Activated CD8-positive, alpha-beta T cell treated with anti-CD3 and anti-CD28 coated beads, Interleukin-2, amount 10 ng/mL, durations not matched to agents 7 days and 5 days (primary cell): ENCODE measurements around the gene KCNAB2. TPM values are rescaled to one million over a fixed set of nuclear protein-coding genes. Genes with fewer than 3 reads are reported as not detected.

Experiments used
- ATAC-seq: fragments of 150-1000 bp; cut with Tn5 transposase; one replicate; pipeline ENCODE4 v1.10.0; 2021; ENCODE audit warnings: moderate library complexity
- CTCF ChIA-PET: fragments of 350-600 bp; sonication (Branson Sonifier 250); formaldehyde crosslinking; loops from one replicate; lab custom pipeline; 2021; ENCODE audit warnings: antibody characterized with exemption; lab: Charles Lee
- POLR2A ChIA-PET: fragments of 350-600 bp; sonication (Branson Sonifier 250); formaldehyde crosslinking; loops from one replicate; lab custom pipeline; 2021; ENCODE audit warnings: antibody characterized with exemption; lab: Charles Lee
- DNase-seq: peaks from one replicate; pipeline ENCODE4 v3.0.0-alpha.2; 2020
- H3K27ac Mint-ChIP-seq: one replicate; pipeline ENCODE4 v1.8.0; 2021; ENCODE audit warnings: mild to moderate bottlenecking, mixed read lengths
- H3K27me3 Mint-ChIP-seq: one replicate; pipeline ENCODE4 v1.8.0; 2021; ENCODE audit warnings: low read depth, mixed read lengths
- H3K36me3 Mint-ChIP-seq: one replicate; pipeline ENCODE4 v1.8.0; 2021; ENCODE audit warnings: low read depth, mixed read lengths
- H3K4me1 Mint-ChIP-seq: one replicate; pipeline ENCODE4 v1.8.0; 2021; ENCODE audit warnings: low read depth, mixed read lengths
- H3K4me3 Mint-ChIP-seq: one replicate; pipeline ENCODE4 v1.8.0; 2021; ENCODE audit warnings: mild to moderate bottlenecking, mixed read lengths
- H3K9me3 Mint-ChIP-seq: one replicate; pipeline ENCODE4 v1.8.0; 2022; ENCODE audit warnings: mixed read lengths; ENCODE audit not compliant: insufficient read depth
- total RNA-seq, 2 experiments: library from RNA; stranded (reverse); gene quantifications; one replicate each; pipeline ENCODE4 v1.2.3, GENCODE V29; 2021

KCNAB2 gene
- total RNA-seq, 2 experiments from 2014 or later = 343 to 360 TPM

DNA sequence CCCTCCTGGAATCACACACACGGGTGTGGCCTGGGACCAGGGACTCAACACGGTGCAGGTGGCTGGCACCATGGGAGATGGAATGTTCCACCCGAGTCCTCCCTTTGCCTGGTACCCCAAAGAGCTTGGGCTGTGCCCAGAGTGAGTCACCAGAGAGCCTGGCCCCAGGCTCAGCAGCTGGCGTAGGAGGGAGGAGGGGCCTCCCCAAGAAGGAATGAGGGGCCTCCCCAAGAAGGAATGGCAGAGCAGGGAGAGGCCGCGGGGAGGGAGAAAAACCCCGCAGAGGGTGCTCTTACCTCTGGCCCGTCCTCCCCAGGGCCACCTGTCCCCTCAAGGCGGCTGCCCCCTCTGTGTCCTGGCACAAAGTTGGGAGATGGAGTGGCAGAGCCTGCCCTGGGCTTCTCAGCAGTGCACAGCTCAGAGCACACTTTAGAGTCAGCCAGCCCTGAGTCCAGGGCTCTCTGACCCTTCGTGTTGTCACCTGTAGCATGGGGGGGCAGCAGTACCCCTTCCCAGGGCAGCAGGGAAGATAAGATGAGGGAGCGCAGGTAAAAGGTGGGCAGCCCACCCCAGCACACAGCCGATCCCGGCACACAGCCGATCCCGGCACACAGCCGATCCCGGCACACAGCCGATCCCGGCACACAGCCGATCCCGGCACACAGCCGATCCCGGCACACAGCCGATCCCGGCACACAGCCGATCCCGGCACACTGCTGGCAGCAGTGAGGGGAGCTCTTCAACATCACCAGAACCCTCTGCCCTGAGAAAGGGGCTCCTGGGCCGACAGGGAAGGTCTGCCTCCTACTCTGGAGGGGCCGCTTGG is 20.2 kb upstream of the KCNAB2 start:
- CTCF ChIA-PET = interaction anchor here (1.2 to 3.7 kb wide), 2 partner anchors 32 to 34 kb away, joined by 3 to 21 read pairs; partner anchors contain the start of gene NPHP4
- H3K27me3 Mint-ChIP-seq = no peaks in the 10 kb centered on the region
- no peaks in the 10 kb centered on the region for H3K9me3 Mint-ChIP-seq
- H3K4me1 Mint-ChIP-seq = peaks cover 43% of the 10 kb centered on the region
- H3K36me3 Mint-ChIP-seq = peaks cover 49% of the 10 kb centered on the region
- H3K27ac Mint-ChIP-seq = peak overlapping the region; percentile 99
- H3K4me3 Mint-ChIP-seq = peak overlapping the region; percentile 94
- POLR2A ChIA-PET = interaction anchor here (0.7 to 7.0 kb wide), 9 partner anchors 9 to 369 kb away, joined by 3 to 105 read pairs (median 4); partner anchors contain the start of genes ICMT and NPHP4
- no peak for ATAC-seq
- no peak for DNase-seq

DNA sequence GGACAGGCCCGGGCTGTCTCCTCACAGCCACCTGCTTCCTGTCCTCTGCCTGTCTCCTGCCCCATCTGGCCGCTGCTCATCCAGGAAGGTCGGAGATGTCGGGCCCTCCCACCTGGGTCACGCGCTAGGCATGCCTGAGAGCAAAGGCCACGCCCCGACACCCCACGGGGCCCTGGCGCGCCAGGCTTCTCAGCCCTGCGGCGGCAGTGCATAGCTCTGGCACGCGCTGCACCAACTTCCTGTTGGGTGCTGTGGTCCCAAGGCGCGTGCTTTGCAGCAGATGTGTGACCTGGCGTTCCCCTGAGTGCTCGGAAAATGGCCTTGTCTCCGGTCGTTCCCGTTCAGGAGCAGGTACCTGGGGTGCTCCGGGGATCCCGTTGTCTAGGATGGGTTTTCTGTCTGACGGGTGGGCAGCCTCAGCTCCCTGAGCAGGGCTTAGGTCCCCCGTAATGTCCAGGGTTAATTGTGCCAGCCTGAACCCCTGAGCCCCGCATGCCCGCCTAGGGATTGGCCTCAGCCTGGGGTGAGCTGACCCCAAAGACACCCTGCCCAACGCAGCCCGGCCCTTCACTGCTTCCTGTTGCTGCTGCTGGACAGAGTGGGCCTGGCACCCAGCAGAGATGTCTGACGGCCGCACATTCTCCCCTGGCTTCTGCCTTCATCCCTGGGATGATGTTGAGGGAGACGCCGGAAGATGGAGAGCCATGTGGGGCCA is 19.4 kb upstream of the KCNAB2 start:
- peak overlapping the region; percentile 94 for H3K4me3 Mint-ChIP-seq
- ChIA-PET POLR2A (interaction anchor here (0.7 to 7.0 kb wide), 8 partner anchors 9 to 368 kb away, joined by 3 to 105 read pairs (median 4); partner anchors contain the start of genes ICMT and NPHP4), CTCF (interaction anchor here (1.2 to 3.7 kb wide), 2 partner anchors 33 to 35 kb away, joined by 3 to 21 read pairs; partner anchors contain the start of gene NPHP4)
- H3K27ac Mint-ChIP-seq = peak overlapping the region; percentile 99
- peaks cover 56% of the 10 kb centered on the region for H3K36me3 Mint-ChIP-seq
- peak; percentile 96 for DNase-seq
- no peaks in the 10 kb centered on the region for H3K27me3 Mint-ChIP-seq
- H3K4me1 Mint-ChIP-seq = peaks cover 51% of the 10 kb centered on the region
- no peaks in the 10 kb centered on the region for H3K9me3 Mint-ChIP-seq
- peak; percentile 84 for ATAC-seq

DNA sequence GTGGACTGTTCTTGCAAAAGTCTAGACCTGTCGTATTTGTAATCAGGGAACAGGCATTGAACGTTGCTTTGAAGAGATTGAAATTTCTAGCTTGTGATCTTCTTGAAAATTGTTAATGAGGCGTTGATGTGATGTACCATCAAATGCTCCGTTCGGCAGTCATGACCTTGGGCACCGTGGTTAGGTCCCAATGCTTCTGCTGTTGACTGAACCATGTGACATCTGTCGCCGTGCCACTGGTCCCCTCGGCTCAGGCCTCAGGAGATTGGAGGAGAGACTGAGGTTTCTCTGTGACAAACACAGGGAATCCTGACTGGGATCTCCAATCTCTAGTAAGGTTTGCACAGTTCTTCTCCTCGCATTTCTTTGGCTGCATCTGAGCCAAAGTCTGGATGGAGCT is 18.1 kb upstream of the KCNAB2 start:
- peak; percentile 16 for ATAC-seq
- CTCF ChIA-PET = interaction anchor here (3.7 kb wide), 1 partner anchor 34 kb away, joined by 21 read pairs; the partner anchor contains the start of gene NPHP4

DNA sequence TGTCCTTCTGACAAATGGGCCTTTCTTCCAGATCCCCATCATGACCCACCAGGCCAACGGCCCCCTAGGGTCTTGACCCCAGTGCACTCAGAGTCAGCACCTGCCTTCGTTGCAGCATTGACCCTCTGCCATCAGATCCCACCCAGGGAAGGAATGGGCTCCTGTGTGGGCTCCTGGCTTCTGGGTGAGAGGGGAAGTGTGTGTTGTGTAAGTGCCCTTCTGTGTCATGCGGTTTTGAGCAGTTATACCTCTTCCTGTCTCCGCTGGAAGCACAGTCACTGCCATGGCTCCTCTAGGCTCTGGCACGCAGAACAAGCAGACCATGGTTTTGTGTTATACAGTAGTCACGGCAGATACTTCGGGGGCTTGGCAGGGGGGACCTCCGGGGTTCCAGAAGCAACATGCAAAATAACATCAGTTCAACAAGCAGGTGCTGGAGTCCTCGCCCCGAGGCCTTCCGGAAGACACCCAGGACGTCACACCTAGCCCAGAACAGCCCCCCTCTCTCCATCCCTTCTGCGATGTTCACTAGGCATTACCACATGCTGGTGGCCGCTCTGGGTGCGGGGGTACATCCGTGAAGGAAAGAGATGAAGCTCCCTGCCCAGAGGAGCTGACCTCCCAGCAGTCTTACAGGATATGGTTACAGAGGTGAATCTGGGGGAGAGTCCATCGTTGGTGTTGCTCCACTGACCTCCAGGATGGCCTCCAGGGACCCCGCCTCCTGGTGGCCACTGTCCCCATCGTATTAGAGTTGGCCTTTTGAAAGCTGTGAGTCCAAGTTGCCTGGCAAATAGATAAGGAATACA is 17.4 kb upstream of the KCNAB2 start:
- POLR2A ChIA-PET = interaction anchor here (0.6 to 7.0 kb wide), 8 partner anchors 9 to 843 kb away, joined by 3 to 105 read pairs (median 4); partner anchors contain the start of gene NPHP4
- ATAC-seq (peak; percentile 50), DNase-seq (peak; percentile 87)
- Mint-ChIP-seq H3K9me3 (no peaks in the 10 kb centered on the region), H3K4me1 (peaks cover 68% of the 10 kb centered on the region), H3K27me3 (no peaks in the 10 kb centered on the region), H3K27ac (peak overlapping the region; percentile 99), H3K36me3 (peaks cover 68% of the 10 kb centered on the region), H3K4me3 (peak overlapping the region; percentile 94)
- CTCF ChIA-PET = interaction anchor here (1.4 to 3.7 kb wide), 2 partner anchors 14 to 35 kb away, joined by 4 to 21 read pairs; partner anchors contain the start of gene NPHP4

More for the DNA sequence above, 18.1 kb upstream of the KCNAB2 start:
- H3K27ac Mint-ChIP-seq = peak overlapping the region; percentile 99
- peaks cover 62% of the 10 kb centered on the region for H3K4me1 Mint-ChIP-seq
- no peaks in the 10 kb centered on the region for H3K9me3 Mint-ChIP-seq
- POLR2A ChIA-PET = interaction anchor here (0.7 to 7.0 kb wide), 4 partner anchors 10 to 573 kb away, joined by 3 to 105 read pairs (median 4); partner anchors contain the start of gene NPHP4
- H3K4me3 Mint-ChIP-seq = peak overlapping the region; percentile 94
- H3K27me3 Mint-ChIP-seq = no peaks in the 10 kb centered on the region
- peaks cover 62% of the 10 kb centered on the region for H3K36me3 Mint-ChIP-seq
- DNase-seq = peak; percentile 69

DNA sequence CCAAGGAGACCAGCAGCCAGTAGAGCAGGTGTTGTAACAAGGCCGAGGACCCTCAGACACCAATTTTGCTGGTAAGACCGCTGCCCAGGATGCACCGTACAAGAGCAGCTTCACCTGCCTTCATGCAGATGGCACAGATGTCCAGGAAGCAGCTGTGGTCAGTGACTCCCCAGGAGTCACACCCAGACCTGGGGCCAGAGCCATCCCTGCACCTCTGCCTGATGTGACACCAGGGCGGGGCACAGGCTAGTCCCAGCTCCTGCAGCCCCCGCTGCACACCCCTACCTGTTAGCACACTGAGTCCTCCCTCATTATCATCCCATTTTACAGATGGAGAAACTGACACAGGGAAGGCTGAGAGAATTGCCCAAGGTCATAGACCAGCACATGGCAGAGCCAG is 16.3 kb upstream of the KCNAB2 start:
- Mint-ChIP-seq H3K4me3 (peak overlapping the region; percentile 94), H3K36me3 (peaks cover 70% of the 10 kb centered on the region), H3K9me3 (no peaks in the 10 kb centered on the region), H3K27ac (peak overlapping the region; percentile 99), H3K27me3 (no peaks in the 10 kb centered on the region), H3K4me1 (peaks cover 76% of the 10 kb centered on the region)
- CTCF ChIA-PET = interaction anchor here (0.9 to 1.4 kb wide), 3 partner anchors 13 to 170 kb away, joined by 3 to 6 read pairs (median 4); partner anchors contain the start of gene RPL22
- ATAC-seq (no peak), DNase-seq (no peak)
- POLR2A ChIA-PET = interaction anchor here (7.0 kb wide), 1 partner anchor 34 kb away, joined by 105 read pairs; the partner anchor contains the start of gene NPHP4

DNA sequence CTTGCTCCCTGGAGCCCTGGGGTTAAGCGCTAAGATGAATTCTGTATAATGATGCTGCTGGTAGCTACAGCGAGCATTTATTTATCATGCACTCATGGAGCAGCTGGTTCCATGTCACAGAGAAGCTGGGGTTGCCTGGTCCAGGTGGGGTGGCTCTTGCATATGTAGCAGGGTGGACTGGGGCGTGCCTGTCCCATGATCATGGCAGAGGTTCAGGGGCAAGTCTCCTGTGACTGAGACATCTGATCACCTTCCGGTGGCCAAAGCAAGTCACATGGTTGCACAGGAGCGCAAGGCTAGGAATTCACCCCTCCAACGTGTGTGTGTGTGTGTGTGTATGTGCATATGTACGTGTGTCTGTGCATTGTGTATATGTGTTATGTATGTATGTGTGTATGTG is 15.6 kb upstream of the KCNAB2 start:
- Mint-ChIP-seq H3K27me3 (no peaks in the 10 kb centered on the region), H3K9me3 (no peaks in the 10 kb centered on the region), H3K36me3 (peaks cover 75% of the 10 kb centered on the region), H3K4me1 (peaks cover 77% of the 10 kb centered on the region), H3K4me3 (peak overlapping the region; percentile 94), H3K27ac (peak overlapping the region; percentile 99)
- DNase-seq = no peak
- ChIA-PET CTCF (interaction anchor here (0.9 to 1.2 kb wide), 2 partner anchors 36 to 169 kb away, joined by 3 to 6 read pairs; partner anchors contain the start of gene RPL22), POLR2A (interaction anchor here (7.0 kb wide), 1 partner anchor 34 kb away, joined by 105 read pairs; the partner anchor contains the start of gene NPHP4)
- ATAC-seq = no peak

DNA sequence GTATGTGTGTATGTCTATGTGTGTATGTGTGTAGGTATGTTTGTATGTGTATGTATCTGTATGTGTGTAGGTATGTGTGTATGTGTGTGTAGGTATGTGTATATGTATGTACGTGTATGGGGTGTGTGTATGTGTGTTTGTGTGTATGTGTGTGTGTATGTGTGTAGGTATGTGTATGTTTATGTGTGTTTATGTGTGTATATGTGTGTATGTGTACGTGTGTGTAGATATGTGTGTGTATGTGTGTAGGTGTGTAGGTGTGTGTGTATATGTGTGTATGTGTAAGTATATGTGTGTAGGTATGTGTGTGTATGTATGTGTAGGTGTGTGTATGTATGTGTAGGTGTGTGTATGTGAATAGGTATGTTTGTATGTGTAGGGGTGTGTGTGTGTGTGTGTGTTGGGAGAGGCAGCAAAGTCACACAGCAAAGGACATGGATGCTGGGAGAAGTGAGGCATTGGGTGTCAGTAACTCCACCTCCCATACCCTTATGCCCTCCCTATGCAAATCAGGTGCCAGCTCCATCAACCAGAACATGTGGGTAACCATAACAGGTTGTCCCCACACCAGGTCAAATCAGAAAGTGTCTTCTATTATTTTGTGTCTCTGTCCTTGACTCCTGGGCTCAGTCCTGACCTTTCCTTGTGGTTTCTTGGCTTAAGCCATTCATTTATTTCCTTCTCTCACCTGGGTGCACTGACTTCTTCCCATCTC is 15.0 kb upstream of the KCNAB2 start:
- ChIA-PET POLR2A (interaction anchor here (7.0 kb wide), 1 partner anchor 35 kb away, joined by 105 read pairs; the partner anchor contains the start of gene NPHP4), CTCF (no interaction called here)
- Mint-ChIP-seq H3K36me3 (peaks cover 78% of the 10 kb centered on the region), H3K9me3 (no peaks in the 10 kb centered on the region), H3K27me3 (no peaks in the 10 kb centered on the region), H3K27ac (peak overlapping the region; percentile 99), H3K4me1 (peaks cover 77% of the 10 kb centered on the region), H3K4me3 (peak overlapping the region; percentile 94)
- DNase-seq (no peak), ATAC-seq (no peak)

DNA sequence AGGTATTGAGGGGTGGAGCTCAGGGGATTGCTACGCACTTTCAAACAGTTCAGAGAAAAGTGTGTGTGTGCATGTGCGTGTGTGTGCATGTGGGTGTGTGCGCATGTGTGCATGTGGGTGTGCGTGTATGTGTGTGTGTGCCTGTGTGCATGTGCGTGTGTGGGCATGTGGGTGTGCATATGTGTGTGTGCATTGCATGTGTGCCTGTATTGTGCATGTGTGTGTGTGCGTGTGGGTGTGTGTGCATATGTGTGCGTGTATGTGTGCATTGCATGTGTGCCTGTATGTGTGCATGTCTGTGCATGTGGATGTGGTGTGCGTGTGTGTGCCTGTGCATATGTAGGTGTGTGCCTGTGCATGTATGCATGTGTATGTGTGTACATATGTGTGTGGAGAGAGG is 12.6 kb upstream of the KCNAB2 start:
- ChIA-PET POLR2A (interaction anchor here (0.6 to 1.2 kb wide), 2 partner anchors 35 to 171 kb away, joined by 3 to 4 read pairs; no protein-coding TSS in a partner anchor), CTCF (interaction anchor here (1.7 to 2.1 kb wide), 2 partner anchors 40 to 43 kb away, joined by 3 to 13 read pairs; partner anchors contain the start of gene NPHP4)
- no peak for DNase-seq
- H3K36me3 Mint-ChIP-seq = peaks cover 74% of the 10 kb centered on the region
- no peaks in the 10 kb centered on the region for H3K9me3 Mint-ChIP-seq
- H3K4me1 Mint-ChIP-seq = peaks cover 91% of the 10 kb centered on the region
- ATAC-seq = no peak
- peak overlapping the region; percentile 33 for H3K27ac Mint-ChIP-seq
- no peaks in the 10 kb centered on the region for H3K27me3 Mint-ChIP-seq
- H3K4me3 Mint-ChIP-seq = no peak overlapping the region

DNA sequence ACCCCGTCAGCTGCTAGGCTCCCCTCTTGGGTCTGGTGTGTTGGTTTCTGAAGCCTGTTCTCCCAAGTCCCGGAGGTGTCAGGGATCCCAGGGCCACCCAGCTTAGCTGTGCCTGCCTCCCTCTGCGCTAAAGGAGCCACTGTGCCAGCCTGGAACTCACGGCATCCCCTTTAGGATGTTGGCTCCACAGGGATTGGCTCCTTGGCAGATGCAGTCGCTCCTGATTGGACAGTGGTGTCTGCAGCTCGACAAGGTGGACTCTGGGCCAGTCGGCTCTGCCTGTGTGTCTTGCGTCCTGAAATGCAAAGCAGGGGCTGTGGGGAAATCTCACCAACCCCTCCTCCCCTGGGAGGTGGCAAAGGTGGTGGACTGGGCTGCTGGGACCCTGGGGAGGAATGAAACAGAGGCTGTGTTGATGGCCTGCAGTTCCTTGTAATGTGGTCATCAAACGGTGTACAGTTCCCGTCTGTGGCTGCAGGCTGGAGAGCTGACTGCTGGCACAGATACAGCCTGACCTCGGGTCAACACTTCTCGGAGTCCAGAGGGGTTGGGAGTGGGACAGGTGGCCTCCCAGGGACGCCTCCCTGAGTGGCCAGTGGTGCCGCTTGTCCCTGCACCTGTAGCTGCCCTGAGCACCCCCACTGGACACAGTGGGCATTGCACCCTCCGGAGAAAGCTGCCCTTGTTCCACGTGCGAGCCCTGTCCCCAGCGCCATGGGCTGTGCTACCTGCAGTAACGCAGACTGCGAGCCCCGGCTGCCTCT is 11.5 kb upstream of the KCNAB2 start:
- ATAC-seq = peak; percentile 55
- ChIA-PET CTCF (interaction anchor here (1.1 to 2.1 kb wide), 3 partner anchors 41 to 43 kb away, joined by 3 to 13 read pairs (median 3); partner anchors contain the start of gene NPHP4), POLR2A (interaction anchor here (0.6 to 1.2 kb wide), 2 partner anchors 36 to 170 kb away, joined by 3 to 4 read pairs; no protein-coding TSS in a partner anchor)
- H3K4me3 Mint-ChIP-seq = no peak overlapping the region
- DNase-seq = peak; percentile 33
- peaks cover 70% of the 10 kb centered on the region for H3K36me3 Mint-ChIP-seq
- H3K9me3 Mint-ChIP-seq = no peaks in the 10 kb centered on the region
- H3K4me1 Mint-ChIP-seq = peaks cover 86% of the 10 kb centered on the region
- H3K27ac Mint-ChIP-seq = peak overlapping the region; percentile 7
- no peaks in the 10 kb centered on the region for H3K27me3 Mint-ChIP-seq
